Body of pancreas (tissue), 4 donors: ENCODE results near the gene NMRK1. TPM values are rescaled to one million over a fixed set of nuclear protein-coding genes. Genes with fewer than 3 reads are reported as not detected.

Experiments used
- ATAC-seq: fragments of 150-250 bp; one replicate; pipeline ENCODE4 v1.9.1; 2016
- DNase-seq, 4 donors: peaks; one replicate each; pipeline ENCODE4 v3.0.0-alpha.2; 2019
- H3K27ac ChIP-seq, 4 donors: fragments of 200-600 bp; sonication (generic); 1 replicate in 3 of 4; 2 replicates in 1 of 4; pipeline versions ENCODE4 v1.5.1 to v1.6.1; 2016 to 2019; ENCODE audit warnings: mild to moderate bottlenecking in 1 of 4, mixed read lengths in 1 of 4, moderate library complexity in 1 of 4
- H3K27me3 ChIP-seq, 2 donors: fragments of 200-600 bp; sonication (generic); one replicate each; pipeline ENCODE4 v1.6.0; 2016; ENCODE audit warnings: mild to moderate bottlenecking in 1 of 2
- H3K36me3 ChIP-seq, 2 donors: fragments of 200-600 bp; sonication (generic); replicated peaks in 1 of 2; 2 replicates each; pipeline ENCODE4 v1.5.1; 2016; ENCODE audit warnings: low read depth in 2 of 2; ENCODE audit not compliant: insufficient read depth in 1 of 2
- H3K4me1 ChIP-seq: fragments of 200-600 bp; sonication (generic); one replicate; pipeline ENCODE4 v1.6.0; 2016
- H3K4me3 ChIP-seq, 2 donors: fragments of 200-600 bp; sonication (generic); 1 replicate in 1 of 2; 2 replicates in 1 of 2; pipeline ENCODE4 v1.5.1; 2016 to 2019
- H3K9me3 ChIP-seq, 3 donors: fragments of 200-600 bp; sonication (generic); 1 replicate in 2 of 3; 2 replicates in 1 of 3; pipeline ENCODE4 v1.5.1; 2016
- CTCF ChIP-seq, 7 experiments: fragments of 450-650 bp in 4 of 7; fragments of 200-600 bp in 3 of 7; sonication (generic) in 3 of 7; IDR thresholded peaks; one replicate each; pipeline ENCODE4 v1.5.1; 2016 to 2019; ENCODE audit warnings: antibody characterized with exemption in 7 of 7
- POLR2A ChIP-seq, 3 donors: fragments of 450-650 bp; IDR thresholded peaks; one replicate each; pipeline ENCODE4 v1.6.1; 2016; ENCODE audit warnings: antibody characterized with exemption in 3 of 3, mild to moderate bottlenecking in 2 of 3
- WGBS, 2 donors: methylation state at CpG; one replicate each; pipeline ENCODE4 v1.1.5; 2017; 5-methylcytosine and 5-hydroxymethylcytosine counted together
- intact Hi-C: fragments of 100-400 bp; cut with DNase I; formaldehyde crosslinking; loops from one replicate; pipeline ENCODE4 v1.15.1; 2023
- total RNA-seq, 2 donors: library from RNA; depleted of rRNA; stranded (reverse); fragments of >200 nt; gene quantifications; one replicate each; pipeline ENCODE4 v1.1.0, GENCODE V29; 2016

Gene NMRK1
- total RNA-seq, 2 donors from 2014 or later, result 12.5 to 31.1 TPM

- H3K4me3 ChIP-seq, result no peak overlapping the region
- 37 to 50% methylated on average over 1 of the region's 1 CpG for WGBS, 2 donors
- H3K36me3 ChIP-seq, result no peaks in the 10 kb centered on the region
- ATAC-seq (no peak), DNase-seq (no peak)
- no peaks in the 10 kb centered on the region for H3K4me1 ChIP-seq
- no peaks in the 10 kb centered on the region for H3K27me3 ChIP-seq
- H3K27ac ChIP-seq, result no peak overlapping the region
- H3K9me3 ChIP-seq, result no peaks in the 10 kb centered on the region
- TF ChIP-seq POLR2A (IDR thresholded peaks at IDR 0.05) (no peak), CTCF (IDR thresholded peaks at IDR 0.05) (no peak)
- intact Hi-C loops, result no loop called here
These were observed 46.9 kb downstream of the NMRK1 start for GRCh38 chr9:75041041-75041440.

GRCh38 chr9:75039801-75040200 lies 48.2 kb downstream of the NMRK1 start:
- no peak for DNase-seq
- intact Hi-C loops, result no loop called here
- 81 to 83% methylated on average over 3 of the region's 3 CpGs for WGBS, 2 donors
- Histone ChIP-seq H3K36me3 (no peaks in the 10 kb centered on the region), H3K27ac (no peak overlapping the region), H3K27me3 (no peaks in the 10 kb centered on the region), H3K9me3 (no peaks in the 10 kb centered on the region), H3K4me3 (no peak overlapping the region), H3K4me1 (no peaks in the 10 kb centered on the region)
- TF ChIP-seq POLR2A (IDR thresholded peaks at IDR 0.05) (no peak), CTCF (IDR thresholded peaks at IDR 0.05) (no peak)
- ATAC-seq, result no peak

- H3K36me3 ChIP-seq, result no peaks in the 10 kb centered on the region
- TF ChIP-seq POLR2A (IDR thresholded peaks at IDR 0.05) (no peak), CTCF (IDR thresholded peaks at IDR 0.05) (no peak)
- no peaks in the 10 kb centered on the region for H3K27me3 ChIP-seq
- intact Hi-C loops, result no loop called here
- no peak for ATAC-seq
- no peak overlapping the region for H3K27ac ChIP-seq
- no peak for DNase-seq
- no peaks in the 10 kb centered on the region for H3K4me1 ChIP-seq
- no peaks in the 10 kb centered on the region for H3K9me3 ChIP-seq
- 73 to 83% methylated on average over 3 of the region's 3 CpGs for WGBS, 2 donors
- no peak overlapping the region for H3K4me3 ChIP-seq
These were observed 48.9 kb downstream of the NMRK1 start for GRCh38 chr9:75039009-75039408.

- intact Hi-C loops, result no loop called here
- DNase-seq, result no peak
These were observed 51.2 kb downstream of the NMRK1 start for GRCh38 chr9:75036793-75037192.

More at GRCh38 chr9:75036793-75037192, 51.2 kb downstream of the NMRK1 start:
- H3K4me3 ChIP-seq, result no peak overlapping the region
- H3K27me3 ChIP-seq, result no peaks in the 10 kb centered on the region
- H3K4me1 ChIP-seq, result no peaks in the 10 kb centered on the region
- H3K27ac ChIP-seq, result no peak overlapping the region
- no peaks in the 10 kb centered on the region for H3K36me3 ChIP-seq
- no peak for ATAC-seq
- TF ChIP-seq CTCF (IDR thresholded peaks at IDR 0.05) (no peak), POLR2A (IDR thresholded peaks at IDR 0.05) (no peak)
- 26 to 27% methylated on average over 3 of the region's 3 CpGs for WGBS, 2 donors
- no peaks in the 10 kb centered on the region for H3K9me3 ChIP-seq
